ENCODE data around the gene THBS3.

Gene THBS3

GRCh38 chr1:155181371-155182051 is 26.2 kb downstream of the THBS3 start:
- DNase-seq (ENCODE audit: low read depth), result no peak
- no peak for TF ChIP-seq CTCF (IDR thresholded peaks at IDR 0.05; ENCODE audit: insufficient read depth, low read depth, low read length, missing control alignments)

GRCh38 chr1:155179112-155180031 is 28.3 kb downstream of the THBS3 start:
- no peak for DNase-seq (ENCODE audit: low read depth)
- no peak for TF ChIP-seq CTCF (IDR thresholded peaks at IDR 0.05; ENCODE audit: insufficient read depth, low read depth, low read length, missing control alignments)
- H3K4me3 ChIP-seq (ENCODE audit: low read depth, low read length), result no peak overlapping the region

More at GRCh38 chr1:155181371-155182051, 26.2 kb downstream of the THBS3 start:
- H3K4me3 ChIP-seq (ENCODE audit: low read depth, low read length), result no peak overlapping the region

GRCh38 chr1:155178441-155179111 is 29.1 kb downstream of the THBS3 start:
- DNase-seq (ENCODE audit: low read depth), result no peak
- no peak for TF ChIP-seq CTCF (IDR thresholded peaks at IDR 0.05; ENCODE audit: insufficient read depth, low read depth, low read length, missing control alignments)

GRCh38 chr1:155177918-155178281 is 29.8 kb downstream of the THBS3 start:
- H3K4me3 ChIP-seq (ENCODE audit: low read depth, low read length), result no peak overlapping the region
- TF ChIP-seq CTCF (IDR thresholded peaks at IDR 0.05; ENCODE audit: insufficient read depth, low read depth, low read length, missing control alignments), result no peak
- DNase-seq (ENCODE audit: low read depth), result no peak

More at GRCh38 chr1:155178441-155179111, 29.1 kb downstream of the THBS3 start:
- no peak overlapping the region for H3K4me3 ChIP-seq (ENCODE audit: low read depth, low read length)

GRCh38 chr1:155177192-155177917 is 30.3 kb downstream of the THBS3 start:
- no peak for DNase-seq (ENCODE audit: low read depth)
- H3K4me3 ChIP-seq (ENCODE audit: low read depth, low read length), result no peak overlapping the region
- TF ChIP-seq CTCF (IDR thresholded peaks at IDR 0.05; ENCODE audit: insufficient read depth, low read depth, low read length, missing control alignments), result no peak

GRCh38 chr1:155176544-155177071 is 31.1 kb downstream of the THBS3 start:
- TF ChIP-seq CTCF (IDR thresholded peaks at IDR 0.05; ENCODE audit: insufficient read depth, low read depth, low read length, missing control alignments), result peak; percentile 91
- peak; percentile 82 for DNase-seq (ENCODE audit: low read depth)
- H3K4me3 ChIP-seq (ENCODE audit: low read depth, low read length), result no peak overlapping the region
